ENCODE results near the gene NTN1.

- TF ChIP-seq, protein P1, sequence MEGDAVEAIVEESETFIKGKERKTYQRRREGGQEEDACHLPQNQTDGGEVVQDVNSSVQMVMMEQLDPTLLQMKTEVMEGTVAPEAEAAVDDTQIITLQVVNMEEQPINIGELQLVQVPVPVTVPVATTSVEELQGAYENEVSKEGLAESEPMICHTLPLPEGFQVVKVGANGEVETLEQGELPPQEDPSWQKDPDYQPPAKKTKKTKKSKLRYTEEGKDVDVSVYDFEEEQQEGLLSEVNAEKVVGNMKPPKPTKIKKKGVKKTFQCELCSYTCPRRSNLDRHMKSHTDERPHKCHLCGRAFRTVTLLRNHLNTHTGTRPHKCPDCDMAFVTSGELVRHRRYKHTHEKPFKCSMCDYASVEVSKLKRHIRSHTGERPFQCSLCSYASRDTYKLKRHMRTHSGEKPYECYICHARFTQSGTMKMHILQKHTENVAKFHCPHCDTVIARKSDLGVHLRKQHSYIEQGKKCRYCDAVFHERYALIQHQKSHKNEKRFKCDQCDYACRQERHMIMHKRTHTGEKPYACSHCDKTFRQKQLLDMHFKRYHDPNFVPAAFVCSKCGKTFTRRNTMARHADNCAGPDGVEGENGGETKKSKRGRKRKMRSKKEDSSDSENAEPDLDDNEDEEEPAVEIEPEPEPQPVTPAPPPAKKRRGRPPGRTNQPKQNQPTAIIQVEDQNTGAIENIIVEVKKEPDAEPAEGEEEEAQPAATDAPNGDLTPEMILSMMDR (IDR thresholded peaks at IDR 0.05): no peak
- no peak for TF ChIP-seq POLR2A (IDR thresholded peaks at IDR 0.05)
Measured at GRCh38 chr17:9086577-9086976, 65.3 kb downstream of the NTN1 start.

Measured in testis (tissue), 2 donors.